ENCODE measurements around the gene DIP2C.
A peak's percentile ranks its signal among the peaks of the same experiment; 100 is the strongest.
"Not testable (repeated sequence)": the region's sequence is repeated elsewhere in the genome, so short reads cannot be mapped to it uniquely, and the experiment has no call there.

DIP2C gene

GRCh38 chr10:470339-471003 lies 219.0 kb downstream of the DIP2C start:
- DNase-seq = peak in 1 of 2 experiments; percentile 25

GRCh38 chr10:469947-470338 lies 219.5 kb downstream of the DIP2C start:
- DNase-seq = no peak

GRCh38 chr10:459743-460142 lies 229.7 kb downstream of the DIP2C start:
- no peak for DNase-seq

- no peak for DNase-seq
Measured at GRCh38 chr10:458421-458851, 231.0 kb downstream of the DIP2C start.

- no peak for DNase-seq
Measured at GRCh38 chr10:456486-456885, 233.0 kb downstream of the DIP2C start.

- DNase-seq = peak in 1 of 2 experiments; percentile 14
Measured at GRCh38 chr10:454860-455259, 234.6 kb downstream of the DIP2C start.

- no peak for DNase-seq
Measured at GRCh38 chr10:453647-454046, 235.8 kb downstream of the DIP2C start.

GRCh38 chr10:452512-453426 lies 236.7 kb downstream of the DIP2C start:
- DNase-seq = no peak

GRCh38 chr10:451856-452255 lies 237.6 kb downstream of the DIP2C start:
- DNase-seq = no peak

- peak; percentile 52 to 58 for DNase-seq
Measured at GRCh38 chr10:451021-451471, 238.4 kb downstream of the DIP2C start.

GRCh38 chr10:450463-450862 lies 239.0 kb downstream of the DIP2C start:
- DNase-seq = no peak

- DNase-seq = not testable (repeated sequence)
Measured at GRCh38 chr10:449331-449730, 240.1 kb downstream of the DIP2C start.

GRCh38 chr10:443459-443858 lies 246.0 kb downstream of the DIP2C start:
- no peak for DNase-seq

GRCh38 chr10:442209-442608 lies 247.3 kb downstream of the DIP2C start:
- DNase-seq = no peak

- no peak for DNase-seq
Measured at GRCh38 chr10:441659-442058, 247.8 kb downstream of the DIP2C start.

- DNase-seq = no peak
Measured at GRCh38 chr10:440127-440526, 249.3 kb downstream of the DIP2C start.

GRCh38 chr10:437698-438490 lies 251.6 kb downstream of the DIP2C start:
- DNase-seq = no peak

GRCh38 chr10:436911-437665 lies 252.4 kb downstream of the DIP2C start:
- DNase-seq = no peak

GRCh38 chr10:436013-436697 lies 253.3 kb downstream of the DIP2C start:
- no peak for DNase-seq

- no peak for DNase-seq
Measured at GRCh38 chr10:435397-435796, 254.1 kb downstream of the DIP2C start.

GRCh38 chr10:429696-430095 lies 259.8 kb downstream of the DIP2C start:
- no peak for DNase-seq

All from activated CD4-positive, alpha-beta T cell treated with anti-CD3 and anti-CD28 coated beads, Interleukin-2, amount 50 U/mL, for 48 hours (primary cell).